Activated naive CD8-positive, alpha-beta T cell treated with anti-CD3 and anti-CD28 coated beads, Interleukin-2, amount 10 ng/mL, durations not matched to agents 7 days and 5 days (primary cell): ENCODE data around the gene VIPR1. TPM values are rescaled to one million over a fixed set of nuclear protein-coding genes. Genes with fewer than 3 reads are reported as not detected.

Experiments used
- ATAC-seq: fragments of 150-1000 bp; cut with Tn5 transposase; one replicate; pipeline ENCODE4 v1.10.0; 2021; ENCODE audit warnings: low read depth, moderate library complexity
- POLR2A ChIA-PET: fragments of 350-600 bp; sonication (Branson Sonifier 250); formaldehyde crosslinking; loops from one replicate; lab custom pipeline; 2021; ENCODE audit warnings: antibody characterized with exemption; lab: Charles Lee
- DNase-seq: peaks from one replicate; pipeline ENCODE4 v3.0.0; 2021
- H3K27ac Mint-ChIP-seq: one replicate; pipeline ENCODE4 v1.8.0; 2022; ENCODE audit warnings: mild to moderate bottlenecking, mixed read lengths
- H3K27me3 Mint-ChIP-seq: one replicate; pipeline ENCODE4 v1.8.0; 2022; ENCODE audit warnings: mild to moderate bottlenecking, moderate library complexity, mixed read lengths
- H3K36me3 Mint-ChIP-seq: one replicate; pipeline ENCODE4 v1.8.0; 2021; ENCODE audit warnings: mild to moderate bottlenecking, mixed read lengths
- H3K4me1 Mint-ChIP-seq: one replicate; pipeline ENCODE4 v1.8.0; 2021; ENCODE audit warnings: mixed read lengths
- H3K4me3 Mint-ChIP-seq: one replicate; pipeline ENCODE4 v1.8.0; 2022; ENCODE audit warnings: mild to moderate bottlenecking, moderate library complexity, mixed read lengths
- H3K9me3 Mint-ChIP-seq: one replicate; pipeline ENCODE4 v1.8.0; 2021; ENCODE audit warnings: mixed read lengths
- total RNA-seq, 2 experiments: library from RNA; stranded (reverse); gene quantifications; one replicate each; pipeline ENCODE4 v1.2.3, GENCODE V29; 2021

VIPR1 gene
- total RNA-seq, 2 experiments from 2014 or later, result 22.3 to 26.9 TPM

- peaks cover 14% of the 10 kb centered on the region for H3K4me1 Mint-ChIP-seq
- H3K27ac Mint-ChIP-seq, result peak overlapping the region; percentile 46
- POLR2A ChIA-PET, result no interaction called here
Observed at GRCh38 chr3:42520906-42521305, 18.5 kb downstream of the VIPR1 start.

GRCh38 chr3:42524751-42525150, 22.3 kb downstream of the VIPR1 start:
- DNase-seq, result no peak
- ATAC-seq, result no peak
- POLR2A ChIA-PET, result interaction anchor here (1.3 kb wide), 1 partner anchor 22 kb away, joined by 3 read pairs; the partner anchor contains the start of gene VIPR1
- H3K9me3 Mint-ChIP-seq, result no peaks in the 10 kb centered on the region
- no peak overlapping the region for H3K27ac Mint-ChIP-seq
- H3K4me1 Mint-ChIP-seq, result peaks cover 33% of the 10 kb centered on the region
- H3K27me3 Mint-ChIP-seq, result no peaks in the 10 kb centered on the region
- no peak overlapping the region for H3K4me3 Mint-ChIP-seq
- peaks cover 2% of the 10 kb centered on the region for H3K36me3 Mint-ChIP-seq

More at GRCh38 chr3:42520906-42521305, 18.5 kb downstream of the VIPR1 start:
- DNase-seq (no peak), ATAC-seq (no peak)
- Mint-ChIP-seq H3K4me3 (no peak overlapping the region), H3K9me3 (no peaks in the 10 kb centered on the region), H3K36me3 (no peaks in the 10 kb centered on the region), H3K27me3 (no peaks in the 10 kb centered on the region)

- Mint-ChIP-seq H3K27ac (no peak overlapping the region), H3K9me3 (peaks cover under 1% of the 10 kb centered on the region), H3K27me3 (no peaks in the 10 kb centered on the region), H3K4me1 (peaks cover 33% of the 10 kb centered on the region), H3K36me3 (peaks cover 4% of the 10 kb centered on the region), H3K4me3 (no peak overlapping the region)
- ATAC-seq, result no peak
- DNase-seq, result no peak
- POLR2A ChIA-PET, result interaction anchor here (1.3 kb wide), 1 partner anchor 23 kb away, joined by 3 read pairs; the partner anchor contains the start of gene VIPR1
Observed at GRCh38 chr3:42525212-42525611, 22.8 kb downstream of the VIPR1 start.

GRCh38 chr3:42525736-42526345, 23.4 kb downstream of the VIPR1 start:
- Mint-ChIP-seq H3K4me3 (no peak overlapping the region), H3K27me3 (no peaks in the 10 kb centered on the region), H3K4me1 (peaks cover 32% of the 10 kb centered on the region), H3K9me3 (peaks cover 2% of the 10 kb centered on the region), H3K36me3 (peaks cover 6% of the 10 kb centered on the region), H3K27ac (no peak overlapping the region)
- ATAC-seq (no peak), DNase-seq (no peak)
- POLR2A ChIA-PET, result interaction anchor here (2.3 kb wide), 1 partner anchor 23 kb away, joined by 14 read pairs; the partner anchor contains the start of gene VIPR1

- H3K27me3 Mint-ChIP-seq, result no peaks in the 10 kb centered on the region
- POLR2A ChIA-PET, result interaction anchor here (1.0 to 2.3 kb wide), 2 partner anchors 11 to 24 kb away, joined by 3 to 14 read pairs; partner anchors contain the start of gene VIPR1
- H3K4me1 Mint-ChIP-seq, result peaks cover 32% of the 10 kb centered on the region
- H3K27ac Mint-ChIP-seq, result peak overlapping the region; percentile 88
- peak overlapping the region; percentile 34 for H3K4me3 Mint-ChIP-seq
- H3K9me3 Mint-ChIP-seq, result peaks cover 2% of the 10 kb centered on the region
- peak; percentile 61 for DNase-seq
- H3K36me3 Mint-ChIP-seq, result peaks cover 6% of the 10 kb centered on the region
- peak; percentile 86 for ATAC-seq
Observed at GRCh38 chr3:42526616-42527367, 24.3 kb downstream of the VIPR1 start.

GRCh38 chr3:42527368-42527917, 25.0 kb downstream of the VIPR1 start:
- Mint-ChIP-seq H3K36me3 (peaks cover 6% of the 10 kb centered on the region), H3K4me1 (peaks cover 35% of the 10 kb centered on the region), H3K9me3 (peaks cover 2% of the 10 kb centered on the region), H3K27ac (peak overlapping the region; percentile 88), H3K4me3 (peak overlapping the region; percentile 34), H3K27me3 (no peaks in the 10 kb centered on the region)
- ATAC-seq (peak; percentile 3), DNase-seq (no peak)
- POLR2A ChIA-PET, result interaction anchor here (1.0 to 2.3 kb wide), 2 partner anchors 10 to 25 kb away, joined by 3 to 14 read pairs; partner anchors contain the start of gene VIPR1

GRCh38 chr3:42529468-42529867, 27.0 kb downstream of the VIPR1 start:
- Mint-ChIP-seq H3K4me1 (peaks cover 39% of the 10 kb centered on the region), H3K27me3 (no peaks in the 10 kb centered on the region), H3K4me3 (peak overlapping the region; percentile 43), H3K27ac (peak overlapping the region; percentile 67), H3K9me3 (peaks cover 2% of the 10 kb centered on the region), H3K36me3 (peaks cover 6% of the 10 kb centered on the region)
- ATAC-seq (no peak), DNase-seq (no peak)
- POLR2A ChIA-PET, result interaction anchor here (1.1 kb wide), 1 partner anchor 27 kb away, joined by 3 read pairs; the partner anchor contains the start of gene VIPR1

GRCh38 chr3:42530073-42530472, 27.6 kb downstream of the VIPR1 start:
- peaks cover 39% of the 10 kb centered on the region for H3K4me1 Mint-ChIP-seq
- H3K27me3 Mint-ChIP-seq, result no peaks in the 10 kb centered on the region
- peaks cover 6% of the 10 kb centered on the region for H3K36me3 Mint-ChIP-seq
- peak overlapping the region; percentile 67 for H3K27ac Mint-ChIP-seq
- peaks cover 2% of the 10 kb centered on the region for H3K9me3 Mint-ChIP-seq
- POLR2A ChIA-PET, result no interaction called here
- peak overlapping the region; percentile 43 for H3K4me3 Mint-ChIP-seq
- no peak for DNase-seq
- ATAC-seq, result no peak

DNA sequence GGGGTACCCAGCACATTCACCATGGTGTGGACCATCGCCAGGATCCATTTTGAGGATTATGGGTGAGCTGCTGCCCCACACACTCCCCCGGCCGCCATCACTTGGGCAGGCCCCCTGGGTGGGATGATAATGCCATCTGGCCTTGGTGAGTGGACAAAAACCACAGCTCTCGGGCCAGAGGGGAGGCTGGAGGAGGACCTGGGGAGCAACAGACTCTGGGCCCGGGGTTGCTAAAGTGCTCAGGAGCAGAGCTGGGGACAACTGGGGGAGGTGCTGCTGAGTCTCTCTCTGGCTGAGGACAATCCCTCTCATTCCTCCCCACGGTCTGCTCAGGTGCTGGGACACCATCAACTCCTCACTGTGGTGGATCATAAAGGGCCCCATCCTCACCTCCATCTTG, 29.0 kb downstream of the VIPR1 start:
- ATAC-seq (no peak), DNase-seq (no peak)
- no peak overlapping the region for H3K27ac Mint-ChIP-seq
- peaks cover 38% of the 10 kb centered on the region for H3K4me1 Mint-ChIP-seq
- H3K27me3 Mint-ChIP-seq, result no peaks in the 10 kb centered on the region
- peaks cover 2% of the 10 kb centered on the region for H3K9me3 Mint-ChIP-seq
- POLR2A ChIA-PET, result no interaction called here
- no peak overlapping the region for H3K4me3 Mint-ChIP-seq
- H3K36me3 Mint-ChIP-seq, result peaks cover 6% of the 10 kb centered on the region

GRCh38 chr3:42532229-42532628, 29.8 kb downstream of the VIPR1 start:
- POLR2A ChIA-PET, result no interaction called here
- Mint-ChIP-seq H3K4me1 (peaks cover 30% of the 10 kb centered on the region), H3K4me3 (no peak overlapping the region), H3K9me3 (peaks cover 2% of the 10 kb centered on the region), H3K27ac (peak overlapping the region; percentile 66), H3K27me3 (no peaks in the 10 kb centered on the region), H3K36me3 (peaks cover 6% of the 10 kb centered on the region)
- ATAC-seq (no peak), DNase-seq (no peak)

GRCh38 chr3:42533161-42533897, 30.9 kb downstream of the VIPR1 start:
- ATAC-seq, result no peak
- H3K27me3 Mint-ChIP-seq, result peaks cover 3% of the 10 kb centered on the region
- peaks cover 25% of the 10 kb centered on the region for H3K4me1 Mint-ChIP-seq
- H3K4me3 Mint-ChIP-seq, result no peak overlapping the region
- POLR2A ChIA-PET, result interaction anchor here (2.4 kb wide), 1 partner anchor 31 kb away, joined by 11 read pairs; the partner anchor contains the start of gene VIPR1
- no peak for DNase-seq
- peak overlapping the region; percentile 34 for H3K27ac Mint-ChIP-seq
- peaks cover 2% of the 10 kb centered on the region for H3K9me3 Mint-ChIP-seq
- H3K36me3 Mint-ChIP-seq, result peaks cover 5% of the 10 kb centered on the region

DNA sequence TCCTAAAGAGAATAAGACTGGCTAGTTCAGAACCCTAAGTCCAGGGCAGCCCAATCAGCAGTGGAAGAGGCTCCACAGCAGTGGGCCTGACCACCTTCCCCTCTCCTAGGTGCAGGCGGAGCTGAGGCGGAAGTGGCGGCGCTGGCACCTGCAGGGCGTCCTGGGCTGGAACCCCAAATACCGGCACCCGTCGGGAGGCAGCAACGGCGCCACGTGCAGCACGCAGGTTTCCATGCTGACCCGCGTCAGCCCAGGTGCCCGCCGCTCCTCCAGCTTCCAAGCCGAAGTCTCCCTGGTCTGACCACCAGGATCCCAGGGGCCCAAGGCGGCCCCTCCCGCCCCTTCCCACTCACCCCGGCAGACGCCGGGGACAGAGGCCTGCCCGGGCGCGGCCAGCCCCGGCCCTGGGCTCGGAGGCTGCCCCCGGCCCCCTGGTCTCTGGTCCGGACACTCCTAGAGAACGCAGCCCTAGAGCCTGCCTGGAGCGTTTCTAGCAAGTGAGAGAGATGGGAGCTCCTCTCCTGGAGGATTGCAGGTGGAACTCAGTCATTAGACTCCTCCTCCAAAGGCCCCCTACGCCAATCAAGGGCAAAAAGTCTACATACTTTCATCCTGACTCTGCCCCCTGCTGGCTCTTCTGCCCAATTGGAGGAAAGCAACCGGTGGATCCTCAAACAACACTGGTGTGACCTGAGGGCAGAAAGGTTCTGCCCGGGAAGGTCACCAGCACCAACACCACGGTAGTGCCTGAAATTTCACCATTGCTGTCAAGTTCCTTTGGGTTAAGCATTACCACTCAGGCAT, 33.7 kb downstream of the VIPR1 start:
- no peaks in the 10 kb centered on the region for H3K36me3 Mint-ChIP-seq
- ATAC-seq (peak; percentile 53), DNase-seq (no peak)
- peaks cover 8% of the 10 kb centered on the region for H3K4me1 Mint-ChIP-seq
- H3K27ac Mint-ChIP-seq, result no peak overlapping the region
- H3K9me3 Mint-ChIP-seq, result no peaks in the 10 kb centered on the region
- POLR2A ChIA-PET, result interaction anchor here (2.6 kb wide), 1 partner anchor 34 kb away, joined by 11 read pairs; the partner anchor contains the start of gene VIPR1
- H3K4me3 Mint-ChIP-seq, result no peak overlapping the region
- H3K27me3 Mint-ChIP-seq, result peaks cover 5% of the 10 kb centered on the region
